SK-N-SH treated with all-trans-retinoic acid at 6 μM for 48 hours (cell line): ENCODE measurements around the gene C11orf65.
"Not testable (repeated sequence)": the region's sequence is repeated elsewhere in the genome, so short reads cannot be mapped to it uniquely, and the experiment has no call there.

Source experiments
- ATAC-seq: fragments of 200-7000 bp; cut with Tn5 transposase; 3 replicates; pipeline ENCODE4 v1.9.1; 2020; ENCODE audit warnings: mild to moderate bottlenecking, moderate library complexity
- ARNTL ChIP-seq: fragments of 450-650 bp; formaldehyde crosslinking; IDR thresholded peaks from 2 replicates; pipeline ENCODE4 v1.5.0; 2020; ENCODE audit warnings: low read depth, mild to moderate bottlenecking, moderate library complexity, borderline replicate concordance
- BACH2 ChIP-seq: fragments of 250-450 bp; sonication (Bioruptor Pico); IDR thresholded peaks from 2 replicates; pipeline ENCODE4 v1.9.0; 2021; ENCODE audit warnings: mild to moderate bottlenecking, borderline replicate concordance
- CREB5 ChIP-seq: fragments of 250-450 bp; sonication (Bioruptor Pico); IDR thresholded peaks from 2 replicates; pipeline ENCODE4 v1.5.1; 2020; ENCODE audit warnings: low read depth, mild to moderate bottlenecking, moderate library complexity
- CSDC2 ChIP-seq: fragments of 250-450 bp; sonication (Bioruptor Pico); IDR thresholded peaks from 2 replicates; pipeline ENCODE4 v1.5.0; 2020; ENCODE audit warnings: mild to moderate bottlenecking, moderate library complexity
- CSRNP3 ChIP-seq: fragments of 250-450 bp; sonication (Bioruptor Pico); IDR thresholded peaks from 2 replicates; pipeline ENCODE4 v1.5.1; 2021; ENCODE audit warnings: mild to moderate bottlenecking, moderate library complexity
- ESRRG ChIP-seq: fragments of 250-450 bp; sonication (Bioruptor Pico); IDR thresholded peaks from 2 replicates; pipeline ENCODE4 v1.6.1; 2021; ENCODE audit warnings: mild to moderate bottlenecking
- GLIS3 ChIP-seq: fragments of 250-450 bp; sonication (Bioruptor Pico); IDR thresholded peaks from 2 replicates; pipeline ENCODE4 v1.5.0; 2020; ENCODE audit warnings: mild to moderate bottlenecking, moderate library complexity
- ISL1 ChIP-seq: fragments of 250-450 bp; sonication (Bioruptor Pico); IDR thresholded peaks from 2 replicates; pipeline ENCODE4 v2.1.2; 2022; ENCODE audit warnings: mild to moderate bottlenecking, moderate library complexity
- OSR1 ChIP-seq: fragments of 250-450 bp; sonication (Bioruptor Pico); IDR thresholded peaks from 2 replicates; pipeline ENCODE4 v1.8.0; 2022; ENCODE audit warnings: moderate library complexity, mild to moderate bottlenecking, inconsistent platforms
- POU6F1 ChIP-seq: fragments of 250-450 bp; sonication (Bioruptor Pico); IDR thresholded peaks from 2 replicates; pipeline ENCODE4 v1.8.0; 2021; ENCODE audit warnings: low read depth, mild to moderate bottlenecking, moderate library complexity, borderline replicate concordance
- PPARA ChIP-seq: fragments of 250-450 bp; sonication (Bioruptor Pico); IDR thresholded peaks from 2 replicates; pipeline ENCODE4 v1.5.0; 2020; ENCODE audit warnings: mild to moderate bottlenecking, borderline replicate concordance
- RARB ChIP-seq: fragments of 250-450 bp; sonication (Bioruptor Pico); IDR thresholded peaks from 2 replicates; pipeline ENCODE4 v1.8.0; 2021; ENCODE audit warnings: mild to moderate bottlenecking, moderate library complexity
- SNAI2 ChIP-seq: fragments of 250-450 bp; sonication (Bioruptor Pico); IDR thresholded peaks from 2 replicates; pipeline ENCODE4 v1.5.0; 2020; ENCODE audit warnings: mild to moderate bottlenecking, moderate library complexity
- TOX ChIP-seq: fragments of 250-450 bp; sonication (Bioruptor Pico); IDR thresholded peaks from 2 replicates; pipeline ENCODE4 v1.8.0; 2021; ENCODE audit warnings: mild to moderate bottlenecking, moderate library complexity, borderline replicate concordance
- ZC3H10 ChIP-seq: fragments of 250-450 bp; sonication (Bioruptor Pico); IDR thresholded peaks from 2 replicates; pipeline ENCODE4 v1.5.1; 2021; ENCODE audit warnings: mild to moderate bottlenecking, moderate library complexity
- ZFP3 ChIP-seq: fragments of 250-450 bp; sonication (Bioruptor Pico); IDR thresholded peaks from 2 replicates; pipeline ENCODE4 v1.5.0; 2020; ENCODE audit warnings: mild to moderate bottlenecking, moderate library complexity
- ZFP30 ChIP-seq: fragments of 450-650 bp; formaldehyde crosslinking; IDR thresholded peaks from 2 replicates; pipeline ENCODE4 v1.5.0; 2022; ENCODE audit warnings: mild to moderate bottlenecking, moderate library complexity
- ZNF565 ChIP-seq: fragments of 450-650 bp; formaldehyde crosslinking; conservative IDR thresholded peaks from 2 replicates; pipeline ENCODE4 v1.5.0; 2020; ENCODE audit warnings: low read depth, mild to moderate bottlenecking, moderate library complexity
- ZNF8 ChIP-seq: fragments of 450-650 bp; formaldehyde crosslinking; IDR thresholded peaks from 2 replicates; pipeline ENCODE4 v1.5.0; 2020; ENCODE audit warnings: mild to moderate bottlenecking, moderate library complexity
- TF ChIP-seq, protein P1 (sequence below): fragments of 250-450 bp; sonication (Bioruptor Pico); IDR thresholded peaks from 2 replicates; pipeline ENCODE4 v1.8.0; 2020; ENCODE audit warnings: mild to moderate bottlenecking, moderate library complexity, borderline replicate concordance

The C11orf65 gene

GRCh38 chr11:108398439-108398838, 68.9 kb downstream of the C11orf65 start:
- ATAC-seq = no peak
- TF ChIP-seq ARNTL (no peak), CREB5 (CRISPR knock-in tag) (no peak)

- ATAC-seq = not testable (repeated sequence)
These were observed 70.7 kb downstream of the C11orf65 start for GRCh38 chr11:108396672-108397071.

GRCh38 chr11:108394744-108395284, 72.5 kb downstream of the C11orf65 start:
- TF ChIP-seq ESRRG = no peak
- no peak for TF ChIP-seq GLIS3 (CRISPR knock-in tag)
- TF ChIP-seq CSRNP3 (CRISPR knock-in tag) = no peak
- TF ChIP-seq ZNF8 (CRISPR knock-in tag) = no peak
- no peak for TF ChIP-seq ISL1 (CRISPR knock-in tag)
- TF ChIP-seq ZC3H10 (CRISPR knock-in tag) = no peak
- TF ChIP-seq BACH2 (CRISPR knock-in tag) = no peak
- no peak for TF ChIP-seq CSDC2 (CRISPR knock-in tag)
- no peak for TF ChIP-seq POU6F1 (CRISPR knock-in tag)
- TF ChIP-seq RARB (CRISPR knock-in tag) = no peak
- no peak for TF ChIP-seq OSR1
- TF ChIP-seq TOX (CRISPR knock-in tag) = no peak
- no peak for TF ChIP-seq ZFP3 (CRISPR knock-in tag)
- no peak for TF ChIP-seq SNAI2 (CRISPR knock-in tag)
- TF ChIP-seq PPARA (CRISPR knock-in tag) = no peak
- TF ChIP-seq, protein P1, sequence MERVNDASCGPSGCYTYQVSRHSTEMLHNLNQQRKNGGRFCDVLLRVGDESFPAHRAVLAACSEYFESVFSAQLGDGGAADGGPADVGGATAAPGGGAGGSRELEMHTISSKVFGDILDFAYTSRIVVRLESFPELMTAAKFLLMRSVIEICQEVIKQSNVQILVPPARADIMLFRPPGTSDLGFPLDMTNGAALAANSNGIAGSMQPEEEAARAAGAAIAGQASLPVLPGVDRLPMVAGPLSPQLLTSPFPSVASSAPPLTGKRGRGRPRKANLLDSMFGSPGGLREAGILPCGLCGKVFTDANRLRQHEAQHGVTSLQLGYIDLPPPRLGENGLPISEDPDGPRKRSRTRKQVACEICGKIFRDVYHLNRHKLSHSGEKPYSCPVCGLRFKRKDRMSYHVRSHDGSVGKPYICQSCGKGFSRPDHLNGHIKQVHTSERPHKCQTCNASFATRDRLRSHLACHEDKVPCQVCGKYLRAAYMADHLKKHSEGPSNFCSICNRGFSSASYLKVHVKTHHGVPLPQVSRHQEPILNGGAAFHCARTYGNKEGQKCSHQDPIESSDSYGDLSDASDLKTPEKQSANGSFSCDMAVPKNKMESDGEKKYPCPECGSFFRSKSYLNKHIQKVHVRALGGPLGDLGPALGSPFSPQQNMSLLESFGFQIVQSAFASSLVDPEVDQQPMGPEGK (CRISPR knock-in tag) = no peak
- TF ChIP-seq ZNF565 (CRISPR knock-in tag) = no peak
- no peak for ATAC-seq

DNA sequence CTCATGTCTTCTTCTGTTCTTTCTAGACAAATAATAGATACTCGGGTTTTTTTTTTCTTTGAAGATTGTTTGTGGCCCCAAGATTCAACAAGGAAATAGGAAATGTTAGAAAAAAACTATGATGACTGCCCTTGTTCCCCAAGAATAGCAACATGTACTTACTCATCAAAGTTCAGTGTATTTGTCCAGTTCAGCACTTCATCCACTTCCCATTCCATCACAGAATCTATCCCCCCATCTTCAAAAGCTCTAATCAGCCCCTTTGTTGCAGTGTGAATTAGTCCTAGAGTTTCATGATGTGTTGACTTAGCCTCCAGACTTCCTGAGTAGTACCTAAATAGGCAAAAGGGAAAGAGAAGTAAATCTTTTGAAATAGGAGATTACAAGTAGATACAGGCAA, 74.3 kb downstream of the C11orf65 start:
- TF ChIP-seq ZFP30 (CRISPR knock-in tag) (no peak), CREB5 (CRISPR knock-in tag) (no peak), RARB (CRISPR knock-in tag) (no peak), ZFP3 (CRISPR knock-in tag) (no peak), ISL1 (CRISPR knock-in tag) (no peak), ZNF8 (CRISPR knock-in tag) (no peak), CSRNP3 (CRISPR knock-in tag) (no peak), TOX (CRISPR knock-in tag) (no peak), ZC3H10 (CRISPR knock-in tag) (no peak), OSR1 (no peak), ESRRG (no peak), POU6F1 (CRISPR knock-in tag) (no peak)
- TF ChIP-seq, protein P1 (CRISPR knock-in tag) = no peak
- no peak for ATAC-seq
